HCT116 (cell line): ENCODE measurements around the gene ARPP21. TPM values are rescaled to one million over a fixed set of nuclear protein-coding genes. Genes with fewer than 3 reads are reported as not detected.

Source experiments
- ATAC-seq: fragments of 200-7000 bp; cut with Tn5 transposase; 2 replicates; pipeline ENCODE4 v1.9.1; 2020; ENCODE audit warnings: mild to moderate bottlenecking, moderate library complexity
- BruUV-seq: library from RNA; stranded (reverse); fragments of 400-500 nt; replicated peaks from 2 replicates; lab custom pipeline; 2021; lab: Mats Ljungman, UMichigan
- CTCF ChIA-PET: fragments of 300-600 bp; sonication (Branson Sonifier 250); formaldehyde crosslinking; loops from one replicate; lab custom pipeline; 2021; ENCODE audit warnings: antibody characterized with exemption; lab: Charles Lee
- POLR2A ChIA-PET: fragments of 300-600, 350-600 bp; sonication (Branson Sonifier 250); formaldehyde crosslinking; loops from one replicate; lab custom pipeline; 2021; ENCODE audit warnings: antibody characterized with exemption; lab: Charles Lee
- RAD21 ChIA-PET, 2 experiments: fragments of 300-600 bp; sonication (Branson Sonifier 250); formaldehyde crosslinking; loops; one replicate each; lab custom pipeline; 2023; ENCODE audit warnings: low total read pairs in 2 of 2; ENCODE audit not compliant: uncharacterized antibody in 2 of 2, unreplicated experiment in 2 of 2, low non-redundant PET in 1 of 2; lab: Charles Lee
- DNase-seq: peaks from one replicate; pipeline ENCODE4 v3.0.0-alpha.2; 2010; ENCODE audit warnings: low read depth, low spot score
- H2AFZ ChIP-seq: fragments of 200-600 bp; shearing (Covaris generic), sonication (generic); 2 replicates; pipeline ENCODE4 v1.6.1; 2017; ENCODE audit warnings: low read depth, mixed run types, mixed read lengths, antibody characterized with exemption, low read length; ENCODE audit not compliant: poor library complexity, severe bottlenecking
- H3K27ac ChIP-seq: 2 replicates; pipeline ENCODE4 v1.5.1; 2012; ENCODE audit warnings: low read depth, low read length
- H3K27me3 ChIP-seq: fragments of 200-600 bp; sonication (generic); 2 replicates; pipeline ENCODE4 v1.6.1; 2016; ENCODE audit warnings: mixed run types, low read length, mixed read lengths; ENCODE audit not compliant: insufficient read depth
- H3K36me3 ChIP-seq, 2 experiments: fragments of 200-500 bp in 1 of 2; fragments of 200-600 bp in 1 of 2; sonication (Bioruptor generic) in 1 of 2; sonication (generic) in 1 of 2; 2 replicates each; pipeline versions ENCODE4 v1.5.1 to v1.6.1; 2014 to 2016; ENCODE audit warnings: low read length in 2 of 2, inconsistent platforms in 1 of 2, mixed read lengths in 1 of 2, mixed run types in 1 of 2; ENCODE audit not compliant: insufficient read depth in 2 of 2, control insufficient read depth in 1 of 2
- H3K4me1 ChIP-seq, 2 experiments: fragments of 200-600 bp in 1 of 2; sonication (generic) in 1 of 2; 2 replicates each; pipeline versions ENCODE4 v1.5.1 to v1.6.1; 2012 to 2017; ENCODE audit warnings: low read length in 2 of 2, inconsistent platforms in 1 of 2, mild to moderate bottlenecking in 1 of 2, mixed read lengths in 1 of 2, mixed run types in 1 of 2, moderate library complexity in 1 of 2; ENCODE audit not compliant: insufficient read depth in 2 of 2, control insufficient read depth in 1 of 2
- H3K4me2 ChIP-seq: fragments of 200-600 bp; sonication (generic); 2 replicates; pipeline ENCODE4 v1.6.1; 2017; ENCODE audit warnings: mixed run types, low read length, mixed read lengths
- H3K4me3 ChIP-seq, 2 experiments: fragments of 200-600 bp in 1 of 2; sonication (generic) in 1 of 2; replicated peaks in 1 of 2; 2 replicates each; pipeline ENCODE4 v1.5.1; 2011 to 2016; ENCODE audit warnings: low read length in 2 of 2, control low read depth in 1 of 2, low read depth in 1 of 2, mild to moderate bottlenecking in 1 of 2, mixed read lengths in 1 of 2, mixed run types in 1 of 2
- H3K79me2 ChIP-seq: fragments of 200-600 bp; sonication (generic); 2 replicates; pipeline ENCODE4 v1.6.1; 2017; ENCODE audit warnings: mild to moderate bottlenecking, mixed run types, low read length, moderate library complexity, mixed read lengths; ENCODE audit not compliant: insufficient read depth
- H3K9ac ChIP-seq: fragments of 200-600 bp; sonication (generic); 2 replicates; pipeline ENCODE4 v1.6.1; 2016; ENCODE audit warnings: low read length, mixed read lengths
- H3K9me2 ChIP-seq: fragments of 200-600 bp; sonication (generic), shearing (Covaris generic); 2 replicates; pipeline ENCODE4 v1.6.1; 2017; ENCODE audit warnings: mixed run types, mild to moderate bottlenecking, moderate library complexity; ENCODE audit not compliant: insufficient read depth
- H3K9me3 ChIP-seq, 2 experiments: fragments of 200-500 bp in 1 of 2; fragments of 200-600 bp in 1 of 2; sonication (Bioruptor generic) in 1 of 2; sonication (generic) in 1 of 2; 2 replicates each; pipeline ENCODE4 v1.6.1; 2014 to 2017; ENCODE audit warnings: low read length in 2 of 2, mixed read lengths in 2 of 2, inconsistent platforms in 1 of 2, low read depth in 1 of 2, mild to moderate bottlenecking in 1 of 2, mixed run types in 1 of 2, moderate library complexity in 1 of 2; ENCODE audit not compliant: control insufficient read depth in 1 of 2, insufficient read depth in 1 of 2
- H4K20me1 ChIP-seq: fragments of 200-600 bp; sonication (generic), shearing (Covaris generic); 2 replicates; pipeline ENCODE4 v1.6.1; 2017; ENCODE audit warnings: mixed run types, mild to moderate bottlenecking, moderate library complexity; ENCODE audit not compliant: insufficient read depth
- CBX3 ChIP-seq: IDR thresholded peaks from 2 replicates; pipeline ENCODE4 v1.6.1; 2012; ENCODE audit warnings: low read depth
- CEBPB ChIP-seq: IDR thresholded peaks from 2 replicates; pipeline ENCODE4 v1.6.1; 2012; ENCODE audit warnings: low read depth
- EZH2 ChIP-seq: fragments of 200-600 bp; sonication (generic); IDR thresholded peaks from 2 replicates; pipeline ENCODE4 v1.6.1; 2017; ENCODE audit warnings: antibody characterized with exemption, mixed run types
- EZH2phosphoT487 ChIP-seq: fragments of 200-600 bp; IDR thresholded peaks from 2 replicates; pipeline ENCODE4 v1.6.1; 2018; ENCODE audit warnings: antibody characterized with exemption, borderline replicate concordance
- FOSL1 ChIP-seq: IDR thresholded peaks from 2 replicates; pipeline ENCODE4 v1.6.1; 2012; ENCODE audit warnings: low read depth
- POLR2A ChIP-seq: IDR thresholded peaks from 2 replicates; pipeline ENCODE4 v1.7.0; 2011; ENCODE audit warnings: borderline replicate concordance; ENCODE audit not compliant: insufficient read depth, insufficient read length; ENCODE audit errors: extremely low read depth
- SIN3A ChIP-seq: IDR thresholded peaks from 2 replicates; pipeline ENCODE4 v1.6.1; 2012; ENCODE audit warnings: low read depth
- SP1 ChIP-seq: IDR thresholded peaks from 2 replicates; pipeline ENCODE4 v1.6.1; 2012; ENCODE audit warnings: low read depth
- SRF ChIP-seq: IDR thresholded peaks from 2 replicates; pipeline ENCODE4 v1.6.1; 2012; ENCODE audit warnings: low read depth
- YY1 ChIP-seq: IDR thresholded peaks from 2 replicates; pipeline ENCODE4 v1.6.1; 2011; ENCODE audit warnings: low read length, low read depth, moderate library complexity, mild to moderate bottlenecking; ENCODE audit not compliant: insufficient replicate concordance; ENCODE audit errors: extremely low read depth
- ZFX ChIP-seq: fragments of 450-650 bp; IDR thresholded peaks from 2 replicates; pipeline ENCODE4 v1.6.1; 2017
- ZNF274 ChIP-seq: fragments of 200-500 bp; sonication (Bioruptor generic); IDR thresholded peaks from 2 replicates; pipeline ENCODE4 v1.6.1; 2014; ENCODE audit warnings: mild to moderate bottlenecking, low read depth, low read length, inconsistent platforms
- intact Hi-C: fragments of 100-400 bp; cut with micrococcal nuclease; formaldehyde crosslinking; loops from 2 replicates; pipeline ENCODE4 v1.10.0; 2022
- total RNA-seq: library from RNA; stranded (reverse); gene quantifications from one replicate; pipeline ENCODE4 v1.2.1, GENCODE V29; 2021; ENCODE audit not compliant: unreplicated experiment
- TF ChIP-seq, protein P1 (sequence below): IDR thresholded peaks from 2 replicates; pipeline ENCODE4 v1.6.1; 2012
- TF ChIP-seq, protein P2 (sequence below): IDR thresholded peaks from 2 replicates; pipeline ENCODE4 v1.6.1; 2012
- TF ChIP-seq, protein P3 (sequence below), 3 experiments: fragments of 200-600 bp in 1 of 3; sonication (generic) in 1 of 3; IDR thresholded peaks in 2 of 3; conservative IDR thresholded peaks in 1 of 3; 2 replicates each; pipeline ENCODE4 v1.5.1; 2012 to 2017; ENCODE audit warnings: low read depth in 2 of 3, low read length in 2 of 3, antibody characterized with exemption in 1 of 3, borderline replicate concordance in 1 of 3, control low read depth in 1 of 3, mild to moderate bottlenecking in 1 of 3, mixed read lengths in 1 of 3, mixed run types in 1 of 3, moderate library complexity in 1 of 3; ENCODE audit not compliant: insufficient read depth in 1 of 3

ARPP21 gene
- total RNA-seq, 1 experiment from 2014 or later, result not detected

DNA sequence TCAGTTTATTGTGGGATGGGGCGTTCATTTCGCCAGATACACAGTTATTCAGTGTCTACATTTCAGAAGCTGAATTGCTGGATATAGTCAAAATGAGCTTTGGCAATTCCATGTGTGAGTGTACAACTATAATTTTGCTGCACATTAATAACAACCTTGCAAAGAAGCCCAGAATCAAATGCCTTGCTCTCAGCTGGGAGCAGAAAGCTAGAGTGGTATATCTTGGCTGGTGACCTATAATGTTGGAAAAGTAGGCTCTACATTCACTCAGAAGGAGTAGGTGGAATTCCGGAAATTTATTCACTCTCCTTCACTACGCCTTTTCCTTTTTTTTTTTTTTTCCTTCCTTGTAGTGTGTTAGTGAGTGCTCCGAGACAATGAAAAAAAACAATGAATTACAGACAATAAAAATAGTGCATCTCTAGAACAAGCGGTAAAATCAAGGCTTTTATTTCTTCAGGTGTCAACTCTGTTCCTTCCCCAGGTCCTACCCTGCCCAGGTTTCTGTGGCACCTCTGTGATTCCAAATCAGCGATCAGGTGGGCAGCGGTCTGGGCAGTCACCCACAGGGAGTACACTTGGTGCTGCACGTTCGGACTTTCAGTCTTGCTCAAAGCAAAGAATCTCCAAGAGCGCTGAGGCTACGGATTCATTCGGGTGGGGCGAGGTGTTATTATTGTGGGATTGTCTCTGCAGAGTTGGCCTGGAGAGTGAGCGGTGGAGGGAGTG is 910 bp upstream of the ARPP21 start (continued):
- TF ChIP-seq, protein P1, sequence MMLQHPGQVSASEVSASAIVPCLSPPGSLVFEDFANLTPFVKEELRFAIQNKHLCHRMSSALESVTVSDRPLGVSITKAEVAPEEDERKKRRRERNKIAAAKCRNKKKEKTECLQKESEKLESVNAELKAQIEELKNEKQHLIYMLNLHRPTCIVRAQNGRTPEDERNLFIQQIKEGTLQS, result no peak
- TF ChIP-seq FOSL1 (no peak), CBX3 (no peak)
- TF ChIP-seq, protein P2, sequence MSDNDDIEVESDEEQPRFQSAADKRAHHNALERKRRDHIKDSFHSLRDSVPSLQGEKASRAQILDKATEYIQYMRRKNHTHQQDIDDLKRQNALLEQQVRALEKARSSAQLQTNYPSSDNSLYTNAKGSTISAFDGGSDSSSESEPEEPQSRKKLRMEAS, result no peak

DNA sequence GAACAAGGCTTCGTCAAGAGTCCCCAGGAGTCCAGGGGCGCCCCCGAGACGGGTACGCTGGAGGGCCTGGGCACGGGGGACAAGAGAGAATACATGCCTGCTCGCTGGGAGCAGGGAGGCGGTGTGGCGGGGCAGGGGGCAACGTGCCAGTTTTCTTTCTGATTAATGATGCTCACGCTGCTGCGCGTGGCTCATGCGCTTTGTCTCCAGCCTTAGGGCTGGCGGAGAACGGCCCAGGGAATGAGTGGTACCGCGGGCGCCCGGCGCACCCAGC is 408 bp upstream of the ARPP21 start:
- DNase-seq (no peak), ATAC-seq (no peak)
- no peaks in the 10 kb centered on the region for H3K4me1 ChIP-seq
- peaks cover 5 to 19% of the 10 kb centered on the region in 2 experiments; a peak in 2 of 4 replicates for H3K9me3 ChIP-seq
- no peaks in the 10 kb centered on the region for H3K9me2 ChIP-seq
- H3K4me3 ChIP-seq, result no peak overlapping the region
- RAD21 ChIA-PET, result interaction anchor here in 1 of 2 experiments (0.7 kb wide), 1 partner anchor 1057 kb away, joined by 3 read pairs; no protein-coding TSS in a partner anchor
- CTCF ChIA-PET, result no interaction called here
- H3K27me3 ChIP-seq, result no peaks in the 10 kb centered on the region
- intact Hi-C loops, result no loop called here
- H3K4me2 ChIP-seq, result no peak overlapping the region
- H3K79me2 ChIP-seq, result no peaks in the 10 kb centered on the region
- no peaks in the 10 kb centered on the region for H3K36me3 ChIP-seq
- BruUV-seq, result no TSS peak
- H3K27ac ChIP-seq, result no peak overlapping the region
- no peak overlapping the region for H3K9ac ChIP-seq
- TF ChIP-seq EZH2 (no peak), FOSL1 (no peak), EZH2phosphoT487 (no peak), SP1 (no peak), ZFX (no peak), SIN3A (no peak), CEBPB (no peak), SRF (no peak), POLR2A (no peak), ZNF274 (no peak), YY1 (no peak)
- TF ChIP-seq, protein P3, sequence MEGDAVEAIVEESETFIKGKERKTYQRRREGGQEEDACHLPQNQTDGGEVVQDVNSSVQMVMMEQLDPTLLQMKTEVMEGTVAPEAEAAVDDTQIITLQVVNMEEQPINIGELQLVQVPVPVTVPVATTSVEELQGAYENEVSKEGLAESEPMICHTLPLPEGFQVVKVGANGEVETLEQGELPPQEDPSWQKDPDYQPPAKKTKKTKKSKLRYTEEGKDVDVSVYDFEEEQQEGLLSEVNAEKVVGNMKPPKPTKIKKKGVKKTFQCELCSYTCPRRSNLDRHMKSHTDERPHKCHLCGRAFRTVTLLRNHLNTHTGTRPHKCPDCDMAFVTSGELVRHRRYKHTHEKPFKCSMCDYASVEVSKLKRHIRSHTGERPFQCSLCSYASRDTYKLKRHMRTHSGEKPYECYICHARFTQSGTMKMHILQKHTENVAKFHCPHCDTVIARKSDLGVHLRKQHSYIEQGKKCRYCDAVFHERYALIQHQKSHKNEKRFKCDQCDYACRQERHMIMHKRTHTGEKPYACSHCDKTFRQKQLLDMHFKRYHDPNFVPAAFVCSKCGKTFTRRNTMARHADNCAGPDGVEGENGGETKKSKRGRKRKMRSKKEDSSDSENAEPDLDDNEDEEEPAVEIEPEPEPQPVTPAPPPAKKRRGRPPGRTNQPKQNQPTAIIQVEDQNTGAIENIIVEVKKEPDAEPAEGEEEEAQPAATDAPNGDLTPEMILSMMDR (IDR thresholded peaks at IDR 0.05 in 2 of 3, conservative IDR thresholded peaks at IDR 0.05 in 1 of 3; ENCODE audit: borderline replicate concordance in 1 of 3, insufficient read depth in 1 of 3, low read depth in 2 of 3, low read length in 2 of 3), result no peak
- TF ChIP-seq, protein P2, result no peak
- POLR2A ChIA-PET, result no interaction called here
- no peaks in the 10 kb centered on the region for H4K20me1 ChIP-seq
- H2AFZ ChIP-seq, result no peak overlapping the region
